Measurements from ENCODE around the gene SPATA9.

Gene SPATA9

GRCh38 chr5:95682891-95683290 lies at the start of gene SPATA9:
Gene SPATA9, minus strand, starts transcription at chr5:95682991. Its CDS starts 137 bp downstream, at chr5:95682854.
- no peak for DNase-seq

- peak; percentile 39 for DNase-seq
These were observed 49.1 kb upstream of the SPATA9 start for GRCh38 chr5:95731571-95732554.

- DNase-seq = peak; percentile 37
These were observed 48.2 kb upstream of the SPATA9 start, which contains the start of gene RHOBTB3 for GRCh38 chr5:95730730-95731570. Gene RHOBTB3, plus strand, starts transcription at chr5:95731336. Its CDS starts 347 bp downstream, at chr5:95731683.

- no peak for DNase-seq
These were observed 47.4 kb upstream of the SPATA9 start for GRCh38 chr5:95730011-95730700.

GRCh38 chr5:95729115-95730010 lies 46.6 kb upstream of the SPATA9 start:
- no peak for DNase-seq

GRCh38 chr5:95728494-95729114 lies 45.8 kb upstream of the SPATA9 start:
- no peak for DNase-seq

- no peak for DNase-seq
These were observed 45.0 kb upstream of the SPATA9 start for GRCh38 chr5:95727764-95728191.

GRCh38 chr5:95726811-95727763 lies 44.3 kb upstream of the SPATA9 start:
- DNase-seq = no peak

GRCh38 chr5:95725937-95726810 lies 43.4 kb upstream of the SPATA9 start:
- DNase-seq = no peak

GRCh38 chr5:95725071-95725820 lies 42.5 kb upstream of the SPATA9 start:
- no peak for DNase-seq

GRCh38 chr5:95723632-95724369 lies 41.0 kb upstream of the SPATA9 start:
- DNase-seq = no peak

GRCh38 chr5:95721582-95722295 lies 38.9 kb upstream of the SPATA9 start:
- DNase-seq = no peak

GRCh38 chr5:95720094-95720786 lies 37.4 kb upstream of the SPATA9 start:
- DNase-seq = no peak

GRCh38 chr5:95718738-95719137 lies 35.9 kb upstream of the SPATA9 start:
- DNase-seq = no peak

GRCh38 chr5:95718203-95718602 lies 35.4 kb upstream of the SPATA9 start:
- no peak for DNase-seq

- DNase-seq = no peak
These were observed 34.6 kb upstream of the SPATA9 start for GRCh38 chr5:95717439-95717838.

Measured in CD4-positive, alpha-beta T cell treated with Interleukin-17A for 4 hours (primary cell).